Astrocyte (in vitro differentiated cells and primary cell): ENCODE measurements around the gene PXMP4. TPM values are rescaled to one million over a fixed set of nuclear protein-coding genes. Genes with fewer than 3 reads are reported as not detected.
"Not testable (repeated sequence)": the region's sequence is repeated elsewhere in the genome, so short reads cannot be mapped to it uniquely, and the experiment has no call there.

Source experiments
- DNase-seq: peaks from one replicate; pipeline ENCODE4 v3.0.0-alpha.2; 2010; ENCODE audit warnings: low read depth
- FAIRE-seq: peaks from 2 replicates; lab custom pipeline; 2011; peaks lifted over from hg19 to GRCh38; lab: Jason Lieb, UNC
- H2AFZ ChIP-seq: 2 replicates; pipeline ENCODE4 v1.6.0; 2012; ENCODE audit warnings: low read depth, low read length, inconsistent platforms
- H3K27ac ChIP-seq: 2 replicates; pipeline ENCODE4 v1.5.1; 2011; ENCODE audit warnings: low read depth, low read length, inconsistent platforms
- H3K27me3 ChIP-seq: 2 replicates; pipeline ENCODE4 v1.6.0; 2011; ENCODE audit warnings: low read length, inconsistent platforms; ENCODE audit not compliant: insufficient read depth
- H3K36me3 ChIP-seq: 2 replicates; pipeline ENCODE4 v1.5.1; 2011; ENCODE audit warnings: low read length, inconsistent platforms; ENCODE audit not compliant: insufficient read depth
- H3K4me1 ChIP-seq: 2 replicates; pipeline ENCODE4 v1.5.1; 2011; ENCODE audit warnings: low read length, inconsistent platforms; ENCODE audit not compliant: insufficient read depth
- H3K4me2 ChIP-seq: 2 replicates; pipeline ENCODE4 v1.6.0; 2012; ENCODE audit warnings: low read length, inconsistent platforms
- H3K4me3 ChIP-seq: 2 replicates; pipeline ENCODE4 v1.5.1; 2011; ENCODE audit warnings: low read depth, mild to moderate bottlenecking, low read length, inconsistent platforms; ENCODE audit not compliant: insufficient read depth
- H3K79me2 ChIP-seq: 2 replicates; pipeline ENCODE4 v1.6.0; 2012; ENCODE audit warnings: mild to moderate bottlenecking, low read length, inconsistent platforms; ENCODE audit not compliant: insufficient read depth
- H3K9ac ChIP-seq: 2 replicates; pipeline ENCODE4 v1.6.0; 2012; ENCODE audit warnings: mild to moderate bottlenecking, low read length, inconsistent platforms
- H3K9me3 ChIP-seq: 2 replicates; pipeline ENCODE4 v1.5.1; 2012; ENCODE audit warnings: low read depth, mild to moderate bottlenecking, low read length, inconsistent platforms; ENCODE audit not compliant: insufficient read depth
- H4K20me1 ChIP-seq: 2 replicates; pipeline ENCODE4 v1.6.0; 2012; ENCODE audit warnings: low read length, inconsistent platforms; ENCODE audit not compliant: insufficient read depth
- H3K27ac Mint-ChIP-seq: one replicate; pipeline ENCODE4 v1.8.0; 2021; ENCODE audit warnings: mild to moderate bottlenecking, mixed read lengths; ENCODE audit not compliant: unreplicated experiment
- H3K27me3 Mint-ChIP-seq: one replicate; pipeline ENCODE4 v1.8.0; 2021; ENCODE audit warnings: low read depth, mixed read lengths; ENCODE audit not compliant: unreplicated experiment
- H3K36me3 Mint-ChIP-seq: one replicate; pipeline ENCODE4 v1.8.0; 2021; ENCODE audit warnings: low read depth, mixed read lengths; ENCODE audit not compliant: unreplicated experiment
- H3K4me1 Mint-ChIP-seq: one replicate; pipeline ENCODE4 v1.8.0; 2021; ENCODE audit warnings: low read depth, mixed read lengths; ENCODE audit not compliant: unreplicated experiment
- H3K4me3 Mint-ChIP-seq: one replicate; pipeline ENCODE4 v1.8.0; 2021; ENCODE audit warnings: mild to moderate bottlenecking, moderate library complexity, mixed read lengths; ENCODE audit not compliant: unreplicated experiment
- H3K9me3 Mint-ChIP-seq: one replicate; pipeline ENCODE4 v1.8.0; 2021; ENCODE audit warnings: mild to moderate bottlenecking, mixed read lengths; ENCODE audit not compliant: unreplicated experiment
- CTCF ChIP-seq: IDR thresholded peaks from 2 replicates; pipeline ENCODE4 v1.5.1; 2011; ENCODE audit warnings: low read depth, mild to moderate bottlenecking, inconsistent platforms, low read length, moderate library complexity; ENCODE audit not compliant: insufficient read depth
- EZH2 ChIP-seq: IDR thresholded peaks from 2 replicates; pipeline ENCODE4 v1.6.1; 2012; ENCODE audit warnings: mild to moderate bottlenecking, low read length, inconsistent platforms; ENCODE audit not compliant: insufficient read depth
- total RNA-seq: library from RNA; stranded (reverse); gene quantifications from 2 replicates; pipeline ENCODE4 v1.2.1, GENCODE V29; 2021

Gene PXMP4
- total RNA-seq, 1 donor from 2014 or later = 1.1 TPM

DNA sequence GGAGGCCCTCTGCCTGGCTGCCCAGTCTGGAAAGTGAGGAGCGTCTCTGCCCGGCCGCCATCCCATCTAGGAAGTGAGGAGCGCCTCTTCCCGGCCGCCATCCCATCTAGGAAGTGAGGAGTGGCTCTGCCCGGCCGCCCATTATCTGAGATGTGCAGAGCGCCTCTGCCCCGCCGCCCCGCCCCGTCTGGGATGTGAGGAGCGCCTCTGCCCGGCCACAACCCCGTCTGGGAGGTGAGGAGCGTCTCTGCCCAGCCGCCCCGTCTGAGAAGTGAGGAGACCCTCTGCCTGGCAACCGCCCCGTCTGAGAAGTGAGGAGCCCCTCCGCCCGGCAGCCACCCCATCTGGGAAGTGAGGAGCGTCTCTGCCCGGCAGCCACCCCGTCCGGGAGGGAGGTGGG is 21.1 kb downstream of the PXMP4 start:
- H3K27ac Mint-ChIP-seq, H3K4me3 ChIP-seq, H3K4me1 Mint-ChIP-seq, H4K20me1 ChIP-seq, DNase-seq, H3K36me3 Mint-ChIP-seq, H3K27ac ChIP-seq, H2AFZ ChIP-seq, H3K79me2 ChIP-seq, H3K4me1 ChIP-seq, H3K27me3 ChIP-seq, H3K9me3 ChIP-seq, H3K27me3 Mint-ChIP-seq, H3K9ac ChIP-seq, FAIRE-seq, H3K4me2 ChIP-seq, H3K4me3 Mint-ChIP-seq, H3K36me3 ChIP-seq: not testable (repeated sequence)
- H3K9me3 Mint-ChIP-seq = peaks cover 12% of the 10 kb centered on the region

- Histone ChIP-seq H3K4me2 (no peak overlapping the region), H4K20me1 (no peaks in the 10 kb centered on the region), H3K27ac (no peak overlapping the region), H3K36me3 (no peaks in the 10 kb centered on the region), H2AFZ (no peak overlapping the region), H3K79me2 (no peaks in the 10 kb centered on the region), H3K9ac (no peak overlapping the region), H3K9me3 (no peaks in the 10 kb centered on the region), H3K27me3 (no peaks in the 10 kb centered on the region), H3K4me3 (no peak overlapping the region), H3K4me1 (peaks cover 3% of the 10 kb centered on the region)
- peak; percentile 67 for DNase-seq
- no peak overlapping the region for H3K27ac Mint-ChIP-seq
- peaks cover 8% of the 10 kb centered on the region for H3K27me3 Mint-ChIP-seq
- H3K36me3 Mint-ChIP-seq = peaks cover 3% of the 10 kb centered on the region
- peaks cover 4% of the 10 kb centered on the region for H3K4me1 Mint-ChIP-seq
- no peak for TF ChIP-seq CTCF
- TF ChIP-seq EZH2 = no peak
- H3K4me3 Mint-ChIP-seq = no peak overlapping the region
- peak; percentile 85 for FAIRE-seq
- peaks cover 11% of the 10 kb centered on the region for H3K9me3 Mint-ChIP-seq
Measured at GRCh38 chr20:33697129-33697528, 23.0 kb downstream of the PXMP4 start.

DNA sequence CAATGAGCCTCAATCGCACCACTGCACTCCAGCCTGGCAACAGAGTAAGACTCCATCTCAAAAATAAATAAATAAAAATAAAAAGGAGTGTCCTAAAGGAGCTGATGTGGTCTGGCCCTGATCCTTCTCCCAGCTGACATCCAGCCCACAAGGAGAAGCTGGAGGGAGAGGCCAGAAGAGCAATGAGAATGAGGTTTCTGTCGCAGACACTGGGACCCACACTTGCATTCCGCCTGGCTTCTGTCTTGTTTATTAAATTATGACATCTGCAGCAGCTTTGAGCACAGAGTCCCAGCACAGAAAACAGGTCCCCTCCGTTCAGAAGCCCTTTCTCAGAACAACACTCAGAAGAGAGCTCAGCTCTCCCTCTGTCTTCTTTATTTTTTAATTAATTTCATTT is 23.7 kb downstream of the PXMP4 start:
- Histone ChIP-seq H3K79me2 (no peaks in the 10 kb centered on the region), H3K4me1 (peaks cover 3% of the 10 kb centered on the region), H3K36me3 (no peaks in the 10 kb centered on the region), H3K9me3 (no peaks in the 10 kb centered on the region), H2AFZ (no peak overlapping the region), H3K27me3 (no peaks in the 10 kb centered on the region), H3K27ac (no peak overlapping the region), H3K9ac (no peak overlapping the region), H3K4me3 (no peak overlapping the region), H3K4me2 (no peak overlapping the region), H4K20me1 (no peaks in the 10 kb centered on the region)
- H3K9me3 Mint-ChIP-seq = peaks cover 6% of the 10 kb centered on the region
- peaks cover 5% of the 10 kb centered on the region for H3K27me3 Mint-ChIP-seq
- FAIRE-seq = no peak
- peaks cover 4% of the 10 kb centered on the region for H3K4me1 Mint-ChIP-seq
- no peak overlapping the region for H3K4me3 Mint-ChIP-seq
- no peak for DNase-seq
- peaks cover 4% of the 10 kb centered on the region for H3K36me3 Mint-ChIP-seq
- H3K27ac Mint-ChIP-seq = no peak overlapping the region
- TF ChIP-seq CTCF = no peak
- no peak for TF ChIP-seq EZH2
